ENCODE measurements around the gene PKIB.

The PKIB gene

GRCh38 chr6:122610690-122611455 lies 668 bp downstream of the PKIB start:
- DNase-seq (ENCODE audit: extremely low read depth, low read depth) = no peak
- no peak for TF ChIP-seq CTCF (IDR thresholded peaks at IDR 0.05; ENCODE audit: low read depth, low read length)

GRCh38 chr6:122612838-122613237 lies 2.6 kb downstream of the PKIB start:
- DNase-seq (ENCODE audit: extremely low read depth, low read depth) = no peak
- no peak for TF ChIP-seq CTCF (IDR thresholded peaks at IDR 0.05; ENCODE audit: low read depth, low read length)

GRCh38 chr6:122614303-122614702 lies 4.1 kb downstream of the PKIB start:
- DNase-seq (ENCODE audit: extremely low read depth, low read depth) = no peak
- TF ChIP-seq CTCF (IDR thresholded peaks at IDR 0.05; ENCODE audit: low read depth, low read length) = no peak

- TF ChIP-seq CTCF (IDR thresholded peaks at IDR 0.05; ENCODE audit: low read depth, low read length) = no peak
- DNase-seq (ENCODE audit: extremely low read depth, low read depth) = no peak
Observed at GRCh38 chr6:122615409-122615808, 5.2 kb downstream of the PKIB start.

GRCh38 chr6:122616877-122617276 lies 6.7 kb downstream of the PKIB start:
- DNase-seq (ENCODE audit: extremely low read depth, low read depth) = no peak
- no peak for TF ChIP-seq CTCF (IDR thresholded peaks at IDR 0.05; ENCODE audit: low read depth, low read length)

GRCh38 chr6:122619309-122619708 lies 9.1 kb downstream of the PKIB start:
- DNase-seq (ENCODE audit: extremely low read depth, low read depth) = no peak
- TF ChIP-seq CTCF (IDR thresholded peaks at IDR 0.05; ENCODE audit: low read depth, low read length) = no peak

GRCh38 chr6:122620428-122620827 lies 10.2 kb downstream of the PKIB start:
- no peak for TF ChIP-seq CTCF (IDR thresholded peaks at IDR 0.05; ENCODE audit: low read depth, low read length)
- no peak for DNase-seq (ENCODE audit: extremely low read depth, low read depth)

Data from AG09319 (cell line).